SHP77 (cell line): Measurements from ENCODE around the gene CASP7.
"Not testable (repeated sequence)": the region's sequence is repeated elsewhere in the genome, so short reads cannot be mapped to it uniquely, and the experiment has no call there.

Experiments used
- DNase-seq, 2 experiments: peaks; one replicate each; lab custom pipeline; 2025; lab: John Stamatoyannopoulos, UW

Gene CASP7

DNA sequence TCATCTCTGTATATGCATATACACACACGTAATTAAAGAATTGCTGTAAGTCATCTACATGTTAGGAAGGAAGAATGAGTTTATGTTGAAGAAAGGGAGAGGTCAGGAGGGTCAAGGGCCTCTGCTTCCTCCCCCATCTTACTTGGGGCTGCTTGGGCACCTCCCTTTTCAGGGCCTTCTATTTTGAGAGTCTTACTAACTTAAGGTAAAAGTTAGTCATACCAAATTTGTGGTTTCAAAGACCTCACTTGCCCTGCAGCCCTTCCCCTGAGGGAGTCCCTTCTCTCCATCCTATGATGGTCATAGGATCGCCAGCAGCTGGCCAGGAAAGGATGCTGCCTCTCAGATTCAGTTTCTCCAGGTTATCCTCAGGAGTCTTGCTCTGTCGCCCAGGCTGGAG is 74.4 kb downstream of the CASP7 start:
- no peak for DNase-seq

DNA sequence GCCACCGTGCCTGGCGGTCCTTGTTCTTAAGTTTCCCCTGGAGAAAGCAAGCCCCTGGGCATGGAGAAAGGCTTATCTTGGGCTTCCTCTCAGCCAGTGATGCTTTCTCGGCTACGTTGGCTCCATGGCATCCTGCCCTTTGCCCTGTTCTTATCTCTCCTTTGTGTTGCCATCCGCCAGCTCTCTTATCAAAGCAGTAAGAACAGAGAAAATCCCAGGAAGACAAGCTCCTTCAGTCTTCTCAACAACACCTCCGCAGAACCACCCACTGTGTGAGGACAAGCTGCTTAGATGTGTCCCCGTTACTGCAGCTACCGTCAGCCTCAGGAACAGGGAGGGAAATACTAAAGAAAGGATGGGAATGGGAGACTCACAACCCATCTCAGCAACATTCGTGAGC is 75.1 kb downstream of the CASP7 start:
- DNase-seq = no peak

DNA sequence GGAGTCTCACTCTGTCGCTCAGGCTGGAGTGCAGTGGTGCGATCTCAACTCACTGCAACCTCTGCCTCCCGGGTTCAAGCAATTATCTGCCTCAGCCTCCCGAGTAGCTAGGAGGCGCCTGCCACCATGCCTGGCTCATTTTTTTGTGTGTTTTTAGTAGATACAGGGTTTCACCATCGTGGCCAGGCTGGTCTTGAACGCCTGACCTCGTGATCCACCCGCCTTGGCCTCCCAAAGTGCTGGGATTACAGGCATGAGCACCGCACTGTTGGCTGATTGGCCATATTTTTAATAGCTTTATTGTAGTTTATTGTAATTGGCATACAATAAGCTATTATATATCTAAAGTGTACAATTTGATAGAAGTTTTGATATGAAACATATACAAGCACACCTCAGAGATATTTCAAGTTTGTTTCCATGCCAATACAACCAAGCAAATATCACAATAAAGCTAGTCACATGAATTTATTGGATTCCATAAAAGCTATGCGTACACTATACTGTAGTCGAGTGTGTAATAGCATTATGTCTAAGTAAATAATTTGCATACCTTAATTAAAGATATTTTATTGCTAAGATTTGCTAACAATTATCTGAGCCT is 77.3 kb downstream of the CASP7 start:
- no peak for DNase-seq

DNA sequence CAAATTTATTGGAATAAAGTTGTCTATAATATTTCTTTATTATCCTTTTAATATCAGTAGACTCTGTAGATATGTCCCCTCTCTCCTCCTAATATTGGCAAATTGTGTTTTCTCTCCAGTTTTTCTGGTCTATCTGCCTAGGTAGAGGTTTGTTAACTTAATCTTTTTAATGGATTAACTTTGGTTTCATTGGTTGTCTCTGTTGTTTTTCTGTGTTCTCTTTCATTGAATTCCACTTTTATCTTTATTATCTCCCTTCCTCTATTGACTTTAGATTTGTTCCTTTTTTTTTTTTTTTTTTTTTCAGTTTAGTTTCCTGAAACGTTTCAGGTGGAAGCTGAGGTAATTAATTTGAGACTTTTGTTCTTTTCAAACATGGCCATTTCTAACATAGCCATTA is 82.4 kb downstream of the CASP7 start:
- DNase-seq = no peak

DNA sequence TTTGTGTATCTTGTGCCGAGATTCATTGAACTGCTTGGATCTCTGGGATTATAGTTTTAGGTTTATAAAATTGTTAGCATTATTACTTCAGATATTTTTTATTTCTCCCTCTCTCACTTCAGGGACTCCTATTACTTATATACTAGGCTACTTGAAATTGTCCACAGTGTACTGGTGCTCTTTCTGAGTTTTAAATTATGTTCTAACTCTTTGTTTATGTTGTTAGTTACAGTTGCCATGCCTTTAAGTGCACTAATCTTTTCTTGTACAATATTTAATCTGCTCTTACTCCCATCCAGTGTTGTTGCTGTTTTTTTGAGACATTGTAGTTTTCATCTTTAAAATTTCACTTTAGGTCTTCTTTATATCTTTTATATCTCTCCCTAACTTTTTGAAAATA is 84.9 kb downstream of the CASP7 start:
- no peak for DNase-seq

DNA sequence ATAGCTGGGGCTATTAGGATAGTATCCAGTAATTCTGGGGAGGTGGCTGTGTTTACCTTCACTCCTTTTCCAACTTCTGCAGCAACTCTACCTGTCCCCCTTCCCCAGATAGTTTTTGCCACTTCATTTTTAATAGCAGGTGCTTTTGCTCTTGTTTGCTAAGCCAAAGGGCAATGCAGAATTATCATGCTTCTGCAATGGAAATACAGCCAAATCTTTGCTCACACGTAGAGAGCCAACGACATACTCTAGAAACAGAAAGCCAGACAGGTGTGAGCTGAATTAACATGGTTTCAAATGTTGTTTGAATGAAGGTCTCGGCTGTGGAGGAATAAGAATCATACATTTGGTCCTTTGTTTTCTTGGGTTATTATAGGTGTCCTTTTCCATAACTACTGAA is 86.2 kb downstream of the CASP7 start:
- no peak for DNase-seq

DNA sequence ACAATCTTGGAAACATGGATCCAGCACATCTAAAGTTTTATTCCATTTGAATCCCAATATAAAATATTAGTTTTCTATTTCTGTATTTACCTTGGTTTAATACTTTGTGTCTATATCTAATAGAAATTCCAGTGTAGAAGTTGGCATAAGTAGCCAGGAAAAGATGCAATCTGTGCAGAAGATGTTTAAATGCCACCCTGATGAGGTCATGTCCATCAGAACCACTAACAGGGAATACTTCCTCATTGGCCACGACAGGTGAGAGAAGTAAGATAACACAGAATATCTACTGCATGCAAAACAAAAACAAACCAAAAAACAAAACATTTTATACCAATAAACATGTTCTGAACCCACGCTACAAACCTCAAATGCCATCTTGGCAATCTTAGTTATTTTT is 87.5 kb downstream of the CASP7 start:
- DNase-seq = no peak

DNA sequence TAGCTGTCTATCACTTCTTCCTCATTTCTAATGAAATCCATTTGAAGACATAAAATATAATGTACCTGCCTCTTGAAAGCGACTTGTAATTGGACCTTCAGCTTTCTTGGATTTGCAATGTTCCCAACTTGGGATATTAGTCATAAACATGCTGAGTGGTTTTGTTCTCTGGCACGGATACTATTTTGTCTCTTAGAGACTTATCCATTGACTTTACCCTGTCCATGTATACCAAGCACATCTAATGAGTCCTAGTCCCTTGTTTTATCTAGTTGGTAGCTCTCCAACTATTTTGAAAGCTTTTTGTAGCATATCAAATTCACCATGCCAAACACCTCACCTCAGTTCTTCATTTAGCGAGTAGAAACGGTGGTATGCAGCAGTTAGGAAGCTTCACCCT is 90.6 kb downstream of the CASP7 start:
- no peak for DNase-seq

DNA sequence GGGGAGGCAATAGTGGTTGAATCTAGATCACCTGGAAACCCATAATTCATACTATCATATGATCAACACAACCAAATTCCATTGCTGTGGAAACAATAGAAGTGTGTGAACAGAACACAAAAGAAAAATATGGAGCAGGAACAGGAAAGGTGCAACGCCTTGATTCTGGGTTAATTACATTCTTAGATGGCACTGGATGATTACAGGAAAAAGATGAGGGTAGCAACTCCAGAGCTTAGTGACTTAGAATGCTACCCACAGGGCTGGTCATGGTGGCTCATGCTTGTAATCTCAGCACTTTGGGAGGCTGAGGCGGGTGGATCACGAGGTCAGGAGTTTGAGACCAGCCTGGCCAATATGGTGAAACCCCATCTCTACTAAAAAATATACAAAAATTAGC is 91.4 kb downstream of the CASP7 start:
- not testable (repeated sequence) for DNase-seq

DNA sequence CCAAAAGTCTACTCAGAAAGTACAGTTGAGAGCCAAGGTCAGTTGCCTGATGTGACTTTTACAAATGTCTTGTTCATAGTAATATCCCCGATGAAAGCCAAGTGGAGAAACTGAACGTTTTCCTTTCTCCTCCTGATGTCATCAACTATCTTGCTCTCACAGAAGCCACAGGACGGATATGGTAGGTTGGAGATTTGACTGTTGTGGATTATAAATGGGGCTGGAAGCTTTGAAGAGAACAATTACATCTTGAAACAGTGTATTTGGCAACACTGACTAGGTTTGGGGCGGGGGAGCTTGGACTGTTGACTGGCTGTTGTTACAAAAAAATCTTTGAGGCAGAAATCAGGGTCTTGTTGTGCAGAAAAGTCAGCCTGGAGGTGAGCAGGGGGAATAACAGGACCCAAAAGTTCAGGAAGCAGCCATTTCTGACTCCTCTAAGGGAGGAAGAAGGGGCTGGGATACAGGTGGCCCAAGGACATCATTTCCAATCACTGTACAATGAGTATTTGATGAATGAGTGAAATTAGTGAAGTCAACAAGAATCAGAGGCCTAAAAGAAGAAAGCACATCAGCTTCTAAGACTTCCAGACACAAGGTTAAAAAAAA is 96.1 kb downstream of the CASP7 start:
- no peak for DNase-seq

DNA sequence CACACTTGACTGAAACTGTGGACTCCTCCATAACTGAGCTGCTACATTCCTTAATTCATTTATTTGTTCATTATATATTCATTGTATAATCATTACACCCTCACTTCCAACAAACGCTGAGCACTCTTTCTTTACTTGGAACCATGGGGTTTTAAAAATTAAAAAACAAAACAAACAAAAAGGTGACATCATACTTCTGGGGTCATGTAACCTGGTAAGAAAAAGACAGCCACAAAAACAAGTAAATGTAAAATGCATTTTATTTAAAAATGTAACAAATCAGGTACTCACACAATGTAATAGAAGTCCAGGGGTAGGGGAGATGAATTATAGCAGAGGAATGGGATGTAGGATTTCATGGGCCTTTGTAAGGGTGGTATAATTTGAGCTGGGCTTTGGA is 96.8 kb downstream of the CASP7 start:
- DNase-seq = no peak
